CD4-positive, alpha-beta T cell treated with Interferon gamma for 1 hour (primary cell): ENCODE results near the gene CAMSAP1.

ENCODE experiments used
- DNase-seq: peaks from one replicate; pipeline ENCODE4 v3.0.0-alpha.2; 2020

Gene CAMSAP1

GRCh38 chr9:135770771-135771170, 136.6 kb downstream of the CAMSAP1 start:
- no peak for DNase-seq

GRCh38 chr9:135770203-135770535, 137.2 kb downstream of the CAMSAP1 start:
- DNase-seq = no peak

GRCh38 chr9:135769489-135770202, 137.7 kb downstream of the CAMSAP1 start:
- no peak for DNase-seq

- no peak for DNase-seq
Observed at GRCh38 chr9:135768516-135769218, 138.7 kb downstream of the CAMSAP1 start.

GRCh38 chr9:135766707-135767106, 140.6 kb downstream of the CAMSAP1 start:
- no peak for DNase-seq

GRCh38 chr9:135766251-135766650, 141.1 kb downstream of the CAMSAP1 start:
- DNase-seq = no peak

DNA sequence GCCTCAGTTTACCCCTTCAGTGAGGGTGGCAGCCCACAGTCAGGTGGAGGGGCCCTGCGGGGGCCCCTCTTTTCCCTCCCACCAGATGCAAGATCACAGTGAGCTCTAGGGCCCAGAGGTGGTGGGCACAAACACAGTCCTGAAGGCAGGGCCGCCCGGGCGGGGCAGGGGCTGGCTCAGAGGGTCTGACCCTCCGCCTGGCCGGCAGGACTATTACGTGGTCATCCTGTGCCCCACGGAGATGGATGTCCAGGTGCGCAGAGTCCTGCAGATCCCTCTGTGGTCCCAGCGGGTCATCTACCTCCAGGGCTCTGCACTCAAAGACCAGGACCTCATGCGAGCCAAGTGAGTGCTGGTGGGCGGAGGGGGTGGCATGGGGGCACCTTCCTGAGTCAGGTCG, 141.9 kb downstream of the CAMSAP1 start:
- DNase-seq = no peak

GRCh38 chr9:135764731-135765130, 142.6 kb downstream of the CAMSAP1 start:
- no peak for DNase-seq

- DNase-seq = no peak
Observed at GRCh38 chr9:135763716-135764446, 143.5 kb downstream of the CAMSAP1 start.

GRCh38 chr9:135762921-135763320, 144.4 kb downstream of the CAMSAP1 start:
- no peak for DNase-seq

DNA sequence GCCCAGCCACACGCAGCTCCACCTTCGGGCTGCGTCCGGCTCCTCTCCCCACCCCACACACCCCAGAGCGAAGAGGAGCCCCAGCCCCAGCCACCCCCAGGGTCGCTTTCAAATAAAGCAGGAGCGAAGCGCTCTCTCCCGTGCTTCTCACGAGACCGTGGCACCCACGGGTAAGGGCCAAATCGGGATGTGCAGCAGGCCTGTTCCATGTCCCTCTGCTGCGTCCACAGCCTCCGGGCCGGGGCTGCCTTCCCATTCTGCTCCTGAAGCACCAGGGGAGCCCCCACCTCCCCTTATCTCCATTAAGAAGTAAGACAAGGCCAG, 145.5 kb downstream of the CAMSAP1 start:
- no peak for DNase-seq

- no peak for DNase-seq
Observed at GRCh38 chr9:135761150-135761844, 146.0 kb downstream of the CAMSAP1 start.

- no peak for DNase-seq
Observed at GRCh38 chr9:135760465-135760864, 146.9 kb downstream of the CAMSAP1 start.

- no peak for DNase-seq
Observed at GRCh38 chr9:135759676-135760300, 147.6 kb downstream of the CAMSAP1 start.

DNA sequence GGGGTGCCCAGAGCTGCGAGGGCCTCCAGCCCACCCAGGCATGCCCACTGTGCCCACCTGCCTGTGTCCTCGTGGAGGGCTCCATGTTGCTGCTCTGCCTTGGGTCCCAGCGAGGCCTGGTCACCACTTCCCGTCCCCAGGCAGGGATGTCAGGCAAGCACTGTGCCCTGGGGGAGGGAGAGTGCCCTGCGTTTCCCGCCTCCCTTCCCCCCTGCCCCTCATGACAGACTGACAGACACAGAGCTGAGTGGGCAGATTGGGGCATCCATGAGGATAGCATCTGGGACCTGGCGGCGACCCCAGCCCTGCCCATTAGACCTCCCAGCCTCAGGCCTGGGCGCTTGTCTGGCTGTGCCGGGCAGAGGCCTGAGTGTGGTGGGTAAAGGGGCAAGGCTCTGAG, 148.5 kb downstream of the CAMSAP1 start:
- DNase-seq = no peak
